Esophagus muscularis mucosa (tissue), 4 donors: ENCODE results near the gene TERT. TPM values are rescaled to one million over a fixed set of nuclear protein-coding genes. Genes with fewer than 3 reads are reported as not detected.
"Not testable (repeated sequence)": the region's sequence is repeated elsewhere in the genome, so short reads cannot be mapped to it uniquely, and the experiment has no call there.

ENCODE experiments used
- DNase-seq: peaks from one replicate; pipeline ENCODE4 v3.0.0-alpha.2; 2017; ENCODE audit errors: extremely low spot score
- H3K27ac ChIP-seq, 4 donors: fragments of 200-600 bp; sonication (generic); replicated peaks in 1 of 4; 1 replicate in 3 of 4; 2 replicates in 1 of 4; pipeline ENCODE4 v1.5.1; 2016 to 2019; ENCODE audit warnings: mild to moderate bottlenecking in 1 of 4
- H3K27me3 ChIP-seq, 4 donors: fragments of 200-600 bp; sonication (generic); one replicate each; pipeline versions ENCODE4 v1.5.1 to v1.6.0; 2016 to 2019
- H3K36me3 ChIP-seq, 4 donors: fragments of 200-600 bp; sonication (generic); one replicate each; pipeline ENCODE4 v1.5.1; 2016 to 2019
- H3K4me1 ChIP-seq, 4 donors: fragments of 200-600 bp; sonication (generic); one replicate each; pipeline ENCODE4 v1.5.1; 2016 to 2019
- H3K4me3 ChIP-seq, 4 donors: fragments of 200-600 bp; sonication (generic); 1 replicate in 2 of 4; 2 replicates in 2 of 4; pipeline ENCODE4 v1.5.1; 2016 to 2019; ENCODE audit warnings: mild to moderate bottlenecking in 4 of 4, moderate library complexity in 1 of 4
- H3K9me3 ChIP-seq, 4 donors: fragments of 200-600 bp; sonication (generic); 1 replicate in 3 of 4; 2 replicates in 1 of 4; pipeline ENCODE4 v1.5.1; 2016 to 2019
- EP300 ChIP-seq: sonication (generic); formaldehyde crosslinking; IDR thresholded peaks from one replicate; pipeline ENCODE4 v1.6.1; 2017; ENCODE audit warnings: antibody characterized with exemption
- POLR2A ChIP-seq: fragments of 450-650 bp; IDR thresholded peaks from one replicate; pipeline ENCODE4 v1.6.1; 2017; ENCODE audit warnings: antibody characterized with exemption, moderate library complexity, mild to moderate bottlenecking, low read depth
- POLR2AphosphoS5 ChIP-seq, 2 donors: sonication (generic); formaldehyde crosslinking; IDR thresholded peaks; one replicate each; pipeline ENCODE4 v1.6.1; 2017; ENCODE audit warnings: antibody characterized with exemption in 2 of 2
- WGBS: methylation state at CpG from one replicate; pipeline ENCODE4 v1.1.5; 2018; 5-methylcytosine and 5-hydroxymethylcytosine counted together
- intact Hi-C: fragments of 100-400 bp; cut with DNase I; formaldehyde crosslinking; loops from one replicate; pipeline ENCODE4 v1.15.1; 2023
- total RNA-seq, 4 donors: library from RNA; depleted of rRNA; stranded (reverse); fragments of >200 nt; gene quantifications; one replicate each; pipeline versions ENCODE4 v1.1.0 to v1.2.1, GENCODE V29; 2016
- TF ChIP-seq, protein P1 (sequence below), 3 experiments: fragments of 200-600 bp in 2 of 3; fragments of 450-650 bp in 1 of 3; sonication (generic) in 2 of 3; IDR thresholded peaks; one replicate each; pipeline ENCODE4 v1.5.1; 2017 to 2019; ENCODE audit warnings: antibody characterized with exemption in 3 of 3, mild to moderate bottlenecking in 2 of 3, moderate library complexity in 1 of 3

TERT gene
- total RNA-seq, 4 donors from 2014 or later: not detected

GRCh38 chr5:1232780-1233179 is 62.1 kb downstream of the TERT start:
- DNase-seq: no peak
- WGBS: 89% methylated on average over 20 of the region's 25 CpGs
- Histone ChIP-seq H3K4me1 (no peaks in the 10 kb centered on the region), H3K36me3 (no peaks in the 10 kb centered on the region), H3K27me3 (peaks cover 0 to 68% (median 0%) of the 10 kb centered on the region in 4 donors), H3K27ac (no peak overlapping the region), H3K4me3 (no peak overlapping the region), H3K9me3 (peaks cover 0 to 29% (median 20%) of the 10 kb centered on the region in 4 donors)
- intact Hi-C loops: no loop called here
- TF ChIP-seq POLR2A (no peak), POLR2AphosphoS5 (IDR thresholded peaks at IDR 0.05) (no peak)

DNA sequence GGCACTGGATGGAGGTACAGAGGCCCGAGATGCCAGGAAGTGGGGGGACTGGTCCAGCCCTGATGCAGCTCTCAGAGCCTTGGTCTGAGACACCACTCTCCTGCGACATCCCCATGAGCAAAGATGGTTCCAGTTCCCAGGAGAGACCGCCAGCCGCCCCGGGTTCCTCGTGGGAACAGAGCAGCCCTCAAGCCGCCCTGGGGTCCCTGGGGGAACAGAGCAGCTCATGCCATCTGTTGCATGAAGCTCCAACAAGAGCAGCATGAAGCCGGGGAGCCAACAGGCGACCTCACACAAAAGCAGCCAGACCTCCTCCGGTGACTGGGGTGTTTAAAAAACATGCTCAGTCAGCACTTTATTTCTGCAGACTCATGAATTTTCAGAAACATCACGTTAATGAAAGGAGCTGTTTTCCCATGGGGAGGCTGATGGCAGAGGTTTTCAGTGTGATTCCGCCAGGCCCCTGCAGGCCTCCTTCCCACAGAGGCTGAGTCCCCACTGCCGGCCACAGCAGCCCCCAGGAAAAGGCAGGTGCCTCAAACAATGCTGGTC is 63.4 kb downstream of the TERT start:
- H3K9me3 ChIP-seq: peaks cover 0 to 25% (median 17%) of the 10 kb centered on the region in 4 donors
- WGBS: 62% methylated on average over 9 of the region's 13 CpGs
- peaks cover 0 to 78% (median 0%) of the 10 kb centered on the region in 4 donors for H3K27me3 ChIP-seq
- no peak overlapping the region for H3K4me3 ChIP-seq
- DNase-seq: no peak
- H3K27ac ChIP-seq: no peak overlapping the region
- no peaks in the 10 kb centered on the region for H3K4me1 ChIP-seq
- intact Hi-C loops: no loop called here
- no peak for TF ChIP-seq EP300
- H3K36me3 ChIP-seq: no peaks in the 10 kb centered on the region

DNA sequence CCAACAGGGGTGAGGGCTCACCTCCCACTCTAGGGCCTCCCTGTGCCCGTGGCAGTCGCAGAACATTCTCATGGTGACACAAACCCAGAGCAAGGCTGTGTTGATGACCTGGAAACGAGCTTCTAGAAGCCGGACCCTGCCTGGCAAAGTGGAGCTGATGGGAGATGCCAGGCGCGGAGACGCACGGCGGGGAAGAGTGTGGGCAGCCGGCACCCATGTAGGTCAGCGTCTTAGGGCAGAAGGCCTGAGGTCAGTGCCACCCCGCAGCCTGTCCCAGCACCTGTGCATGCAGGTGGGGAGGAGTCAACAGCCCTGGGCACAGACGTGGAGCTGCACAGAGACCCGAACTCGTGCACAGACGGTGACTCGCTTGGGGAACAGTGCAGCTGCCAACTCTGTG is 64.3 kb downstream of the TERT start:
- no peaks in the 10 kb centered on the region for H3K4me1 ChIP-seq
- 90% methylated on average over 15 of the region's 17 CpGs for WGBS

GRCh38 chr5:1229822-1230221 is 65.0 kb downstream of the TERT start:
- Histone ChIP-seq H3K27ac (no peak overlapping the region), H3K9me3 (peaks cover 0 to 9% (median 3%) of the 10 kb centered on the region in 4 donors), H3K27me3 (peaks cover 0 to 87% (median 0%) of the 10 kb centered on the region in 4 donors), H3K4me3 (no peak overlapping the region), H3K36me3 (no peaks in the 10 kb centered on the region), H3K4me1 (no peaks in the 10 kb centered on the region)
- TF ChIP-seq POLR2AphosphoS5 (IDR thresholded peaks at IDR 0.05) (no peak), POLR2A (no peak)
- TF ChIP-seq, protein P1, sequence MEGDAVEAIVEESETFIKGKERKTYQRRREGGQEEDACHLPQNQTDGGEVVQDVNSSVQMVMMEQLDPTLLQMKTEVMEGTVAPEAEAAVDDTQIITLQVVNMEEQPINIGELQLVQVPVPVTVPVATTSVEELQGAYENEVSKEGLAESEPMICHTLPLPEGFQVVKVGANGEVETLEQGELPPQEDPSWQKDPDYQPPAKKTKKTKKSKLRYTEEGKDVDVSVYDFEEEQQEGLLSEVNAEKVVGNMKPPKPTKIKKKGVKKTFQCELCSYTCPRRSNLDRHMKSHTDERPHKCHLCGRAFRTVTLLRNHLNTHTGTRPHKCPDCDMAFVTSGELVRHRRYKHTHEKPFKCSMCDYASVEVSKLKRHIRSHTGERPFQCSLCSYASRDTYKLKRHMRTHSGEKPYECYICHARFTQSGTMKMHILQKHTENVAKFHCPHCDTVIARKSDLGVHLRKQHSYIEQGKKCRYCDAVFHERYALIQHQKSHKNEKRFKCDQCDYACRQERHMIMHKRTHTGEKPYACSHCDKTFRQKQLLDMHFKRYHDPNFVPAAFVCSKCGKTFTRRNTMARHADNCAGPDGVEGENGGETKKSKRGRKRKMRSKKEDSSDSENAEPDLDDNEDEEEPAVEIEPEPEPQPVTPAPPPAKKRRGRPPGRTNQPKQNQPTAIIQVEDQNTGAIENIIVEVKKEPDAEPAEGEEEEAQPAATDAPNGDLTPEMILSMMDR (IDR thresholded peaks at IDR 0.05): no peak
- intact Hi-C loops: no loop called here
- 38% methylated on average over 7 of the region's 7 CpGs for WGBS
- no peak for DNase-seq

More for the DNA sequence above, 64.3 kb downstream of the TERT start:
- TF ChIP-seq EP300 (no peak), POLR2AphosphoS5 (IDR thresholded peaks at IDR 0.05) (no peak)
- TF ChIP-seq, protein P1 (IDR thresholded peaks at IDR 0.05): no peak
- peaks cover 0 to 87% (median 0%) of the 10 kb centered on the region in 4 donors for H3K27me3 ChIP-seq
- H3K27ac ChIP-seq: no peak overlapping the region
- intact Hi-C loops: no loop called here
- H3K9me3 ChIP-seq: peaks cover 0 to 16% (median 10%) of the 10 kb centered on the region in 4 donors
- no peak for DNase-seq
- H3K4me3 ChIP-seq: no peak overlapping the region
- H3K36me3 ChIP-seq: no peaks in the 10 kb centered on the region

GRCh38 chr5:1229023-1229422 is 65.8 kb downstream of the TERT start:
- H3K27me3 ChIP-seq: peaks cover 0 to 87% (median 0%) of the 10 kb centered on the region in 4 donors
- H3K4me1 ChIP-seq, H3K36me3 ChIP-seq, H3K27ac ChIP-seq, DNase-seq, H3K4me3 ChIP-seq, intact Hi-C loops, H3K9me3 ChIP-seq: not testable (repeated sequence)
- 76% methylated on average over 11 of the region's 11 CpGs for WGBS

DNA sequence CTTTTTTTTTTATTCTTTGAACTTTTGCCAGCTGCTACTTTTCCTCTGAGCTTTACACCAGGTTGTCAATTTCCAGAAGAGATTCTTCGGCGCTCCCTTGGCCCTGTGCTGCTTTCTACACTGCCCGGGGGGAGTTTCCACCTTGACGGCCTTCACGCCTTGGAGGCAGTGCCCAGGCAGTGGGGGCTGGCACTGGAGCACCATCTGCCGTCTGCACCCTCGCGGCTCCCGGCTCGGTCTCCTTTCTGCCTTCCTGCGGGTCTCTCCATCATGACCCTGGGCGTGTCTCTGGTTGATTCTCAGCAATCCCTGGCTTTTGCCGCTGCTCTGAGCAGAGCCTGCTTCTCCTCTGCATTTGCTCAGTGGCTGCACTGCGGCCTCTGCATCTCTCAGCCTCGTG is 66.7 kb downstream of the TERT start:
- no peaks in the 10 kb centered on the region for H3K9me3 ChIP-seq
- no peaks in the 10 kb centered on the region for H3K4me1 ChIP-seq
- TF ChIP-seq, protein P1 (IDR thresholded peaks at IDR 0.05): no peak
- TF ChIP-seq EP300 (no peak), POLR2A (no peak), POLR2AphosphoS5 (IDR thresholded peaks at IDR 0.05) (no peak)
- intact Hi-C loops: no loop called here
- H3K36me3 ChIP-seq: no peaks in the 10 kb centered on the region
- H3K27ac ChIP-seq: no peak overlapping the region
- H3K4me3 ChIP-seq: no peak overlapping the region
- H3K27me3 ChIP-seq: peaks cover 0 to 93% (median 0%) of the 10 kb centered on the region in 4 donors
- DNase-seq: no peak
- 40% methylated on average over 15 of the region's 15 CpGs for WGBS
